K562 (cell line): ENCODE data around the gene RNU1-4. TPM values are rescaled to one million over a fixed set of nuclear protein-coding genes. Genes with fewer than 3 reads are reported as not detected.

Experiments used
- CTCF ChIP-seq, 3 experiments: IDR thresholded peaks in 2 of 3; conservative IDR thresholded peaks in 1 of 3; 2 replicates each; pipeline ENCODE4 v1.5.1; 2011 to 2012; ENCODE audit warnings: low read length in 3 of 3, mild to moderate bottlenecking in 3 of 3, control low read depth in 2 of 3, improper control_type of control experiment in 1 of 3, inconsistent platforms in 1 of 3, low read depth in 1 of 3, mixed read lengths in 1 of 3, moderate library complexity in 1 of 3; ENCODE audit not compliant: insufficient read depth in 2 of 3
- E2F6 ChIP-seq, 2 experiments: IDR thresholded peaks; 2 replicates each; pipeline ENCODE4 v1.6.1; 2011; ENCODE audit warnings: borderline replicate concordance in 1 of 2, control low read depth in 1 of 2, low read depth in 1 of 2, low read length in 1 of 2, mild to moderate bottlenecking in 1 of 2, mixed read lengths in 1 of 2, moderate library complexity in 1 of 2; ENCODE audit not compliant: insufficient read depth in 1 of 2, insufficient read length in 1 of 2, poor library complexity in 1 of 2, severe bottlenecking in 1 of 2; ENCODE audit errors: extremely low read depth in 1 of 2
- GATAD2B ChIP-seq: fragments of 450-650 bp; IDR thresholded peaks from 2 replicates; pipeline ENCODE4 v1.6.1; 2017; ENCODE audit warnings: mild to moderate bottlenecking, borderline replicate concordance
- PRDM10 ChIP-seq: fragments of 450-650 bp; IDR thresholded peaks from 2 replicates; pipeline ENCODE4 v1.6.1; 2018; ENCODE audit not compliant: partially characterized antibody
- TAF7 ChIP-seq: fragments of 450-650 bp; IDR thresholded peaks from 2 replicates; pipeline ENCODE4 v1.6.1; 2016; ENCODE audit warnings: missing genetic modification characterization, missing compliant biosample characterization
- TRIM24 ChIP-seq, 2 experiments: fragments of 450-650 bp; IDR thresholded peaks; 2 replicates each; pipeline ENCODE4 v1.6.1; 2016
- USF1 ChIP-seq: sonication (generic); formaldehyde crosslinking; IDR thresholded peaks from 2 replicates; pipeline ENCODE4 v1.9.0; 2022; ENCODE audit warnings: mild to moderate bottlenecking, missing genetic modification reagents
- ZNF280B ChIP-seq: fragments of 250-450 bp; sonication (Bioruptor Pico); IDR thresholded peaks from 2 replicates; pipeline ENCODE4 v1.5.1; 2021; ENCODE audit warnings: mild to moderate bottlenecking
- polyA plus RNA-seq, 8 experiments: library from polyadenylated mRNA; depleted of rRNA in 4 of 8; stranded (reverse) in 5 of 8; unstranded in 3 of 8; fragments of >200 nt; fragmentation: Nextera tagmentation in 2 of 8; fragmentation: Illumina TruSeq in 1 of 8; extraction: Ambion mirVana in 2 of 8; extraction: Trizol in 1 of 8; gene quantifications; 2 replicates each; pipeline versions ENCODE4 v1.2.1 to v1.2.3, GENCODE V29; 2011 to 2014; ENCODE audit warnings: inconsistent platforms in 1 of 8, missing spikeins in 1 of 8
- total RNA-seq, 7 experiments: library from RNA; depleted of rRNA in 6 of 7; stranded (reverse); fragments of >200 nt in 6 of 7; fragmentation: Illumina TruSeq in 2 of 7; extraction: Trizol in 2 of 7; gene quantifications; 2 replicates each; pipeline versions ENCODE4 v1.2.1 to v1.2.3, GENCODE V29; 2011 to 2021; ENCODE audit warnings: low replicate concordance in 1 of 7

RNU1-4 gene
- total and polyA plus RNA-seq, 9 of the 15 experiments (the other 6 are each of a cell fraction or from before 2014, with no cell fraction given), result under 0.01 to 32,823 (median 2,538) TPM; not detected in 4

GRCh38 chr1:16720351-16721223 lies 19.7 kb upstream of the RNU1-4 start (continued):
- TF ChIP-seq CTCF (IDR thresholded peaks at IDR 0.05 in 2 of 3, conservative IDR thresholded peaks at IDR 0.05 in 1 of 3; ENCODE audit: insufficient read depth in 2 of 3, low read depth in 1 of 3, low read length in 3 of 3) (peak in 1 of 3 experiments; percentile 1; a peak in 1 of 6 replicates), TRIM24 (IDR thresholded peaks at IDR 0.05) (no peak), USF1 (CRISPR knock-in tag) (peak; percentile 19; the same call in 1 of the 2 replicates), PRDM10 (peak; percentile 51), ZNF280B (no peak), GATAD2B (no peak), TAF7 (tag) (no peak), E2F6 (IDR thresholded peaks at IDR 0.05; ENCODE audit: borderline replicate concordance in 1 of 2, extremely low read depth in 1 of 2, insufficient read depth in 1 of 2, insufficient read length in 1 of 2, low read depth in 1 of 2, low read length in 1 of 2, poor library complexity in 1 of 2, severe bottlenecking in 1 of 2) (peak in 1 of 2 experiments; percentile 77)
- TF ChIP-seq, all 486 proteins: peak for 6
